DOHH2 (cell line): Measurements from ENCODE around the gene ANO6.

Source experiments
- H3F3A ChIP-seq: fragments of 200-600 bp; sonication (generic), shearing (Covaris generic); 2 replicates; pipeline ENCODE4 v1.6.0; 2016; ENCODE audit warnings: antibody characterized with exemption, mild to moderate bottlenecking; ENCODE audit not compliant: control insufficient read depth, insufficient read depth
- H3K27ac ChIP-seq: fragments of 200-600 bp; sonication (generic); 2 replicates; pipeline ENCODE4 v1.5.1; 2014; ENCODE audit warnings: low read depth, mild to moderate bottlenecking, low read length, moderate library complexity
- H3K27me3 ChIP-seq: fragments of 200-600 bp; sonication (generic); 2 replicates; pipeline ENCODE4 v1.6.1; 2014; ENCODE audit warnings: mild to moderate bottlenecking, low read length, mixed read lengths; ENCODE audit not compliant: control insufficient read depth
- H3K36me3 ChIP-seq: fragments of 200-600 bp; sonication (generic); 2 replicates; pipeline ENCODE4 v1.6.1; 2014; ENCODE audit warnings: mild to moderate bottlenecking, low read length, moderate library complexity, mixed read lengths; ENCODE audit not compliant: control insufficient read depth
- H3K4me1 ChIP-seq: fragments of 200-600 bp; sonication (generic); 2 replicates; pipeline ENCODE4 v1.6.1; 2014; ENCODE audit warnings: mild to moderate bottlenecking, low read length, mixed read lengths; ENCODE audit not compliant: control insufficient read depth
- H3K4me2 ChIP-seq: fragments of 200-600 bp; sonication (generic); 2 replicates; pipeline ENCODE4 v1.6.0; 2014; ENCODE audit warnings: mild to moderate bottlenecking, low read length, moderate library complexity
- H3K4me3 ChIP-seq: fragments of 200-600 bp; sonication (generic); 2 replicates; pipeline ENCODE4 v1.5.1; 2014; ENCODE audit warnings: mild to moderate bottlenecking, low read length, mixed read lengths
- H3K79me2 ChIP-seq: fragments of 200-600 bp; sonication (generic); 2 replicates; pipeline ENCODE4 v1.6.1; 2014; ENCODE audit warnings: mild to moderate bottlenecking, low read length, mixed read lengths; ENCODE audit not compliant: control insufficient read depth
- H3K9me2 ChIP-seq: fragments of 200-600 bp; sonication (generic); replicated peaks from 2 replicates; pipeline ENCODE4 v1.6.1; 2014; ENCODE audit warnings: mild to moderate bottlenecking, low read length, mixed read lengths; ENCODE audit not compliant: control insufficient read depth
- H3K9me3 ChIP-seq: fragments of 200-600 bp; sonication (generic); 2 replicates; pipeline ENCODE4 v1.6.1; 2014; ENCODE audit warnings: antibody characterized with exemption, low read length, mixed read lengths; ENCODE audit not compliant: control insufficient read depth, insufficient read depth
- H4K20me1 ChIP-seq: fragments of 200-600 bp; sonication (generic); 2 replicates; pipeline ENCODE4 v1.6.0; 2014; ENCODE audit warnings: low read depth, mild to moderate bottlenecking, antibody characterized with exemption, low read length, moderate library complexity; ENCODE audit not compliant: control insufficient read depth, insufficient read depth
- EZH2phosphoT487 ChIP-seq: fragments of 200-600 bp; sonication (generic); IDR thresholded peaks from 2 replicates; pipeline ENCODE4 v1.6.1; 2017; ENCODE audit warnings: borderline replicate concordance, mild to moderate bottlenecking, antibody characterized with exemption, low read length, moderate library complexity, mixed read lengths
- TF ChIP-seq, protein P1 (sequence below): fragments of 200-600 bp; sonication (generic); IDR thresholded peaks from one replicate; pipeline ENCODE4 v1.5.1; 2014; ENCODE audit warnings: antibody characterized with exemption, mild to moderate bottlenecking, low read depth, low read length; ENCODE audit not compliant: poor library complexity, severe bottlenecking

ANO6 gene

DNA sequence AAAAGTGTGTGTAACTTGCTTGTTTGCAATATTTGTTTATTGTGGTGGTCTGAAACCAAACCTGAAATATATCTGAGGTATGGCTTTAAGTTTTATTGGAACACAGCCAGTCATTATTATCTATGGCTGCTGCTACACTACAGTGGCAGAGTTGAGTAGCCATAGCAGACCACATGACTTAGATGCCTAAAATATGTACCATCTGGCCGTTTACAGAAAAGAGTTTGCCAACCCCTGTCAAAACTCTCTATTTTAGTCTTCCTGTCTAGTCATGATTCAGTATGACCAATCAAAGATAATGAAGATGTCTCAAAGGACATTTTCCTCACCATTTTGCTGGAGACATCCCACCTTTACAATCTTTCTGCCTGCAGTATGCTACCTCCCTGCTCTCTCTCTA lies 242.3 kb downstream of the ANO6 start:
- H3F3A ChIP-seq: no peaks in the 10 kb centered on the region
- no peaks in the 10 kb centered on the region for H3K9me3 ChIP-seq
- no peak overlapping the region for H3K27ac ChIP-seq
- no peaks in the 10 kb centered on the region for H3K79me2 ChIP-seq
- no peaks in the 10 kb centered on the region for H4K20me1 ChIP-seq
- H3K4me1 ChIP-seq: no peaks in the 10 kb centered on the region
- TF ChIP-seq, protein P1, sequence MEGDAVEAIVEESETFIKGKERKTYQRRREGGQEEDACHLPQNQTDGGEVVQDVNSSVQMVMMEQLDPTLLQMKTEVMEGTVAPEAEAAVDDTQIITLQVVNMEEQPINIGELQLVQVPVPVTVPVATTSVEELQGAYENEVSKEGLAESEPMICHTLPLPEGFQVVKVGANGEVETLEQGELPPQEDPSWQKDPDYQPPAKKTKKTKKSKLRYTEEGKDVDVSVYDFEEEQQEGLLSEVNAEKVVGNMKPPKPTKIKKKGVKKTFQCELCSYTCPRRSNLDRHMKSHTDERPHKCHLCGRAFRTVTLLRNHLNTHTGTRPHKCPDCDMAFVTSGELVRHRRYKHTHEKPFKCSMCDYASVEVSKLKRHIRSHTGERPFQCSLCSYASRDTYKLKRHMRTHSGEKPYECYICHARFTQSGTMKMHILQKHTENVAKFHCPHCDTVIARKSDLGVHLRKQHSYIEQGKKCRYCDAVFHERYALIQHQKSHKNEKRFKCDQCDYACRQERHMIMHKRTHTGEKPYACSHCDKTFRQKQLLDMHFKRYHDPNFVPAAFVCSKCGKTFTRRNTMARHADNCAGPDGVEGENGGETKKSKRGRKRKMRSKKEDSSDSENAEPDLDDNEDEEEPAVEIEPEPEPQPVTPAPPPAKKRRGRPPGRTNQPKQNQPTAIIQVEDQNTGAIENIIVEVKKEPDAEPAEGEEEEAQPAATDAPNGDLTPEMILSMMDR: no peak
- TF ChIP-seq EZH2phosphoT487: no peak
- no peaks in the 10 kb centered on the region for H3K27me3 ChIP-seq
- no peak overlapping the region for H3K4me3 ChIP-seq
- no peaks in the 10 kb centered on the region for H3K9me2 ChIP-seq
- no peaks in the 10 kb centered on the region for H3K36me3 ChIP-seq
- no peak overlapping the region for H3K4me2 ChIP-seq

DNA sequence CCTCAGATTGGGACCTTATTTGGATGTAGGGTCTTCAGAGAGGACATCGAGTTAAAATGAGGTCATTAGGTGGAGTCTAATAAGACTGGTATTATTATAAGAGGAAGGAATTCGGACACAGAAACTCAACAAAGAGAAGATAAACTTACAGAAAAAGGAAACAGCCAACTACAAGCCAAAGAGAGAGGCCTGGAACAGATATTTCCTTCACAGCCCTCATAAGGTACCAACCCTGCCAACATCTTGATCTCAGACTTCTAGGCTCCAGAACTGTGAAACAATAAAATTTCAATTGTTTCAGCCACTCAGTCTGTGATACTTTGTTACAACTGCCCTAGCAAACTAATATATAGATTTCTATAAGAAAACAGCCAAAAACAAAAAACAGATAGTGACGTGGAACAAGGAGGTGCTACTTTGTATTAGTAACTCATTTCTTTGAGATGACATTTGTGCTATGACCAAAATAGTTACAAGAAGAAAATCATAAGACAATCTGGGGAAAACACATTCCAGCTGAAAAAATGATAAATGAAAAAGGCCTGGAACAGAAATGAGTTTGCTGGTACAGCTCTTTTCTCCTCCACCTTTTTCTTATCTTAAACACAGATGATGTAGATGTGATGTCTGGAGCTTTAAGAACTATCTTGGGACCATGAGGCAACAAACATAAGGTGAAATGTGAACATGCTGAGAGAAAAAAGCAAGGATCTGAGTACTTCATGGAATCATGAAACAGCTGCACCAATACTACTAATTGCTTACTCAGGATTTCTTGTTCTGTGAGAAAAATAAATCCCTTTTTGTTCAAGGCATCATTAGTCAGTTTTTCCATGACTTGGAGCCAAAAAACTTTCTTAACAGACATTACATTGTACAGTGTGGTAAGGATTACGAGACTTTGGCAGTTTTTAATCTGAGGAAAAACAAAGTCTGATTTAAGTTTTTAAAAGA lies 243.2 kb downstream of the ANO6 start:
- Histone ChIP-seq H3K79me2 (no peaks in the 10 kb centered on the region), H3F3A (no peaks in the 10 kb centered on the region), H3K36me3 (no peaks in the 10 kb centered on the region), H3K27ac (no peak overlapping the region), H4K20me1 (no peaks in the 10 kb centered on the region), H3K9me3 (no peaks in the 10 kb centered on the region), H3K4me2 (no peak overlapping the region), H3K9me2 (no peaks in the 10 kb centered on the region), H3K4me3 (no peak overlapping the region), H3K4me1 (no peaks in the 10 kb centered on the region), H3K27me3 (no peaks in the 10 kb centered on the region)
- no peak for TF ChIP-seq EZH2phosphoT487
- TF ChIP-seq, protein P1: no peak

DNA sequence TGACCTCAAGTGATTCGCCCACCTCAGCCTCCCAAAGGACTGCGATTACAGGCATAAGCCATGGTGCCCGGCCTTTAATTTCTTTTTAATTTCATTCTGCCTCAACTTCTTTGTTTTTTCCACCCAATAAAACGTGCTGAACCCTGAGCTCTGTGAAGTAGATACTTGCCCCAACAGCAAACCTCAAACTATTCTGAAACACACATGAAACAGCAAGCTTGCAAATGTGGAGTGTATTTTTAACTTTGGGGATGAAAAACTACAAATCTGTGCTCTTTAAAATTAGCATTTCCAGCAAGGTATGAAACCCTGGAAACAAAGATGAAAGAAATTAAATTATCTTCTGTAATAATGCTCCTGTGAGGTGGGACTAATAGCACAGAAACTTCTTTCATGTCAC lies 246.6 kb downstream of the ANO6 start:
- Histone ChIP-seq H4K20me1 (no peaks in the 10 kb centered on the region), H3K4me1 (no peaks in the 10 kb centered on the region)
- TF ChIP-seq EZH2phosphoT487: no peak
- TF ChIP-seq, protein P1: no peak

More for the DNA sequence above, 246.6 kb downstream of the ANO6 start:
- Histone ChIP-seq H3K27me3 (no peaks in the 10 kb centered on the region), H3K27ac (no peak overlapping the region), H3F3A (no peaks in the 10 kb centered on the region), H3K36me3 (no peaks in the 10 kb centered on the region), H3K4me2 (no peak overlapping the region), H3K9me2 (no peaks in the 10 kb centered on the region), H3K9me3 (no peaks in the 10 kb centered on the region), H3K79me2 (no peaks in the 10 kb centered on the region), H3K4me3 (no peak overlapping the region)
